PFSK-1 (cell line): ENCODE results near the gene HNF4A.

Experiments used
- FOXP2 ChIP-seq: optimal IDR thresholded peaks from 2 replicates; pipeline ENCODE3; 2011; ENCODE audit warnings: borderline replicate concordance, control low read depth, inconsistent platforms; ENCODE audit not compliant: insufficient read depth; ENCODE audit errors: extremely low read length, extremely low read depth
- POLR2AphosphoS5 ChIP-seq: IDR thresholded peaks from 2 replicates; pipeline ENCODE4 v1.6.1; 2012; ENCODE audit warnings: low read depth, mild to moderate bottlenecking, control low read depth, low read length, moderate library complexity
- REST ChIP-seq, 2 experiments: IDR thresholded peaks; 2 replicates each; pipeline versions ENCODE4 v1.6.1 to v1.8.0; 2011 to 2012; ENCODE audit warnings: low read depth in 2 of 2, low read length in 2 of 2, control low read depth in 1 of 2, inconsistent platforms in 1 of 2, mild to moderate bottlenecking in 1 of 2, moderate library complexity in 1 of 2; ENCODE audit not compliant: insufficient read depth in 1 of 2
- SIN3A ChIP-seq: IDR thresholded peaks from 2 replicates; pipeline ENCODE4 v1.6.1; 2012; ENCODE audit warnings: mild to moderate bottlenecking, low read length, moderate library complexity, borderline replicate concordance; ENCODE audit not compliant: insufficient read depth
- TAF1 ChIP-seq: IDR thresholded peaks from 2 replicates; pipeline ENCODE4 v1.6.1; 2012; ENCODE audit warnings: low read length, control low read depth, borderline replicate concordance; ENCODE audit not compliant: insufficient read depth

The HNF4A gene

GRCh38 chr20:44398335-44398734 lies 42.8 kb downstream of the HNF4A start:
- TF ChIP-seq REST (IDR thresholded peaks at IDR 0.05; ENCODE audit: insufficient read depth in 1 of 2, low read depth in 2 of 2, low read length in 2 of 2), result no peak
- no peak for TF ChIP-seq SIN3A
- no peak for TF ChIP-seq FOXP2
- TF ChIP-seq TAF1, result no peak
- no peak for TF ChIP-seq POLR2AphosphoS5

GRCh38 chr20:44399446-44399845 lies 43.9 kb downstream of the HNF4A start:
- TF ChIP-seq FOXP2, result no peak
- no peak for TF ChIP-seq SIN3A
- TF ChIP-seq TAF1, result no peak
- TF ChIP-seq POLR2AphosphoS5, result no peak
- TF ChIP-seq REST (IDR thresholded peaks at IDR 0.05; ENCODE audit: insufficient read depth in 1 of 2, low read depth in 2 of 2, low read length in 2 of 2), result no peak

- no peak for TF ChIP-seq TAF1
- no peak for TF ChIP-seq POLR2AphosphoS5
- TF ChIP-seq REST (IDR thresholded peaks at IDR 0.05; ENCODE audit: insufficient read depth in 1 of 2, low read depth in 2 of 2, low read length in 2 of 2), result no peak
- TF ChIP-seq FOXP2, result no peak
- no peak for TF ChIP-seq SIN3A
Observed at GRCh38 chr20:44400671-44400969, 45.1 kb downstream of the HNF4A start.

GRCh38 chr20:44400970-44401769 lies 45.7 kb downstream of the HNF4A start:
- TF ChIP-seq SIN3A, result no peak
- no peak for TF ChIP-seq FOXP2

- TF ChIP-seq POLR2AphosphoS5 (no peak), TAF1 (no peak), REST (IDR thresholded peaks at IDR 0.05; ENCODE audit: insufficient read depth in 1 of 2, low read depth in 2 of 2, low read length in 2 of 2) (no peak), SIN3A (no peak), FOXP2 (no peak)
Observed at GRCh38 chr20:44401770-44402390, 46.4 kb downstream of the HNF4A start.
